GM12864 (cell line): ENCODE measurements around the gene ASB2.

Experiments
- DNase-seq: peaks from one replicate; pipeline ENCODE4 v3.0.0-alpha.2; 2011; ENCODE audit warnings: low read depth
- H3K4me3 ChIP-seq: 2 replicates; pipeline ENCODE4 v1.5.1; 2011; ENCODE audit warnings: mild to moderate bottlenecking, low read depth, low read length, control low read depth
- CTCF ChIP-seq: IDR thresholded peaks from 2 replicates; pipeline ENCODE4 v1.5.1; 2011; ENCODE audit warnings: low read depth, mild to moderate bottlenecking, moderate library complexity, low read length, control low read depth, inconsistent platforms; ENCODE audit errors: missing control alignments

Gene ASB2

GRCh38 chr14:94001501-94002396, 25.4 kb upstream of the ASB2 start:
- TF ChIP-seq CTCF, result peak; percentile 99
- DNase-seq, result no peak
- no peak overlapping the region for H3K4me3 ChIP-seq

- no peak overlapping the region for H3K4me3 ChIP-seq
- DNase-seq, result no peak
- TF ChIP-seq CTCF, result no peak
Observed at GRCh38 chr14:94001016-94001415, 24.6 kb upstream of the ASB2 start.

GRCh38 chr14:94000267-94000666, 23.9 kb upstream of the ASB2 start:
- no peak for TF ChIP-seq CTCF
- no peak for DNase-seq
- no peak overlapping the region for H3K4me3 ChIP-seq

- DNase-seq, result no peak
- peak; percentile 24 for TF ChIP-seq CTCF
- H3K4me3 ChIP-seq, result no peak overlapping the region
Observed at GRCh38 chr14:93999573-93999972, 23.2 kb upstream of the ASB2 start.

GRCh38 chr14:93998871-93999403, 22.6 kb upstream of the ASB2 start:
- no peak for DNase-seq
- TF ChIP-seq CTCF, result no peak
- no peak overlapping the region for H3K4me3 ChIP-seq

GRCh38 chr14:93997916-93998870, 21.8 kb upstream of the ASB2 start:
- H3K4me3 ChIP-seq, result no peak overlapping the region
- TF ChIP-seq CTCF, result no peak
- DNase-seq, result no peak
